ENCODE data around the gene STIM2.
"Not testable (repeated sequence)": the region's sequence is repeated elsewhere in the genome, so short reads cannot be mapped to it uniquely, and the experiment has no call there.

STIM2 gene

DNA sequence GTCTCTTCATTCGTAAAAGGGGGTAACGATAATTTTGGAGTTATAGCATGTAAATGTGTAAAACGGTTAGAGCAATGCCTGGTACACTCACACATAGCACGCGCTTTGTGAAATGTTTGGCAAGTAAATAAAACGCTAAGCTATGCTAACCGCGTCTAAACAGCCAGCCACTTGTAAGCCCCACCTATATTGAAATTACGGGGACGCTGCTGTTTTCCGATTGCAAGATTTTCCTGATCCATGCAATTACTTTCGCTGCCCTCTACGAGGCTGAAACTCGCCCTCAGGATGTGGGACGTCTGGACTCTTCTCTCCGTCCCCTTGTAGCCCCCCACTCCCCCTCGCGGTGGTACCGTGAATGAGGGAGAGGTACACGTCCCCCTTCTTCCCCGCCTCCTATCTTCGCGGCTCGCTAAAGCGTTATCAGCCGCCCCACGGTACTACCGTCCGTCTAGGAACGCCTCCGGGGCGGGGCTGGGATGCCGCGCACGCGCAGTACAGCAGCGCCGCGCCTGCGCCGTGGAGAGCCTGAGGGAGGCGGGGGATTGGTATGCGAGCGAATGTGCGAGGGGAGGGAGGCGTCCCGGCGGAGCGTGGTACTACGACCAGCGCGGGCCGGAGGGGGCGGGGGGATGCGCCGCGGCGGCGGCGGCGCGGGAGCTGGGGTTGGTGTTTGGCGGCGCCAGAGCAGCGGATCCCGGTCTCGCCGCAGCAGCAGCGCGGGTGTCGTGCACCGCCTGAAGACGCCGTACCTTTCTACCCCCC, at the start of gene STIM2:
TSS of gene STIM2 (plus strand) at position 685 of the 765 bp plus-strand sequence.
- peak; percentile 84 for DNase-seq

DNA sequence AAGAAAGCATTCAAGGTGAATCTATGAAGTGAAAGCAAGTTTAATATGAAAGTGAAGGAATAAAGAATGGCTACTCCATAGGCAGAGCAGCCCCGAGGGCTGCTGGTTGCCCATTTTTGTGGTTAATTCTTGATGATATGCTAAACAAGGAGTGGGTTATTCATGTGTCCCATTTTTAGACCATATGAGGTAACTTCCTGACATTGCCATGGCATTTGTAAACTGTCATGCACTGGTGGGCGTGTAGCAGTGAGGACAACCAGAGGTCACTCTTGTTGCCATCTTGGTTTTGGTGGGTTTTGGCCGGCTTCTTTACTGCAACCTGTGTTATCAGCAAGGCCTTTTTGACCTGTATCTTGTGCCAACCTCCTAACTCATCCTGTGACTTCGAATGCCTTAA, 49.1 kb upstream of the STIM2 start:
- DNase-seq: not testable (repeated sequence)

GRCh38 chr4:26812049-26812714, 48.5 kb upstream of the STIM2 start:
- DNase-seq: no peak

GRCh38 chr4:26813698-26814097, 46.9 kb upstream of the STIM2 start:
- no peak for DNase-seq

- DNase-seq: no peak
Observed at GRCh38 chr4:26815199-26815598, 45.4 kb upstream of the STIM2 start.

DNA sequence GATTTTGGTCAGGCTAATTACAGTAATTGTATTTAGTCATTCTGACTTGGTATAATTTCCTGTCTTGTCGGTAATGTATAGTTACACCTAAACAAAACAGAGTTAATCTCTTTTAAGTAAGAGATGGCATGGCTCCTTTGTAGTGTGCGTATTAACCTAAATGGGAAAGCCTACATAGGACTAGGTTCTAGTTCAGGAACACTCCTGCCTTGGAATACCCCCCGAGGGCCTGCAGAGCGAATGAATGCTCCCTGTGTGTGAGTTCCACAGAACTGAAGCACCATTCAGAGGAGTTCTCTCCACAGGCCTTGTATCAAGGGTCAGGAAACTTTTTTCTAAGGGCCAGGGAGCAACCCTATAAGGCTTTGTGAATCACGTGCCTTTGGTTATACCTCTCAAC, 44.9 kb upstream of the STIM2 start:
- DNase-seq: no peak

DNA sequence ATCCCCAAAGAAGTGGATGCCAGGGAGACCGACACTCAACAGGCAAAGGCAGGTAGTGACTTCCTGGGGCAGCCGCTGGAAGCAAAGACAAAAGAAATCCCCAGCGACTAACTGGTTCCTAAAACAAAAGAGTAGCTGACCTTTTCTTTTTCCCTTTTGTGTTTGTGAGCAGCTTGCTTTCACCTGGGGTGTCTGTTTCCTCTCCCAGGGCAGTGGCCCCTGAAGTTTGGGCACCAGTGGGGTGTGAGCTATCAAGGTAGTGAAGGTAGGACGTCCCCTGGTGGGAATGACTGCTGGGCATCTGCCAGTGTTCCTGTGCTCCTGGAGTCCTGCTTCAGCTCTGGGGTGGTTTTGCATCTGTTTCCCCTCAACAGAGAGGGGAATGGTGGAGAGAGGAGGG, 41.6 kb upstream of the STIM2 start:
- DNase-seq: no peak

GRCh38 chr4:26819478-26820095, 41.1 kb upstream of the STIM2 start:
- DNase-seq: no peak

GRCh38 chr4:26820346-26820745, 40.3 kb upstream of the STIM2 start:
- no peak for DNase-seq

DNA sequence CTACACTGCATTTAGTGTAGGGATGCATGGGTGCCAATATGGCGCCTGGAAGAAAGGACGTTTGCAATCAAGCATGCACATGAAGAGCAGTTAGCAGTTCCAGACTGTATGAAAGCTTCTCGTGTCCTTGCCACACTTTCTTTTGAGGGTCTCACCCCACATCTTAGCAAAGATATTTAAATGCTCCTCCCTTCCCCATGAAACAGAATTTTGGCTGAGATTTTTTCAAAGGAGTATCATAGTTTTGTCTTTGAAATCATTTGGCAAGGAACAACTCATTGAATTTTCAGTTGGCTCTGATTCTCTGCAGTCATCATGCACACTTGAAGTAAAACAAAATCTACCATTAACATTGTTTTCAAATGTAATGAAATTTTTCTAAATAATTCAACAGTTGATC, 39.6 kb upstream of the STIM2 start:
- no peak for DNase-seq

- DNase-seq: no peak
Observed at GRCh38 chr4:26821677-26822503, 38.8 kb upstream of the STIM2 start.

DNA sequence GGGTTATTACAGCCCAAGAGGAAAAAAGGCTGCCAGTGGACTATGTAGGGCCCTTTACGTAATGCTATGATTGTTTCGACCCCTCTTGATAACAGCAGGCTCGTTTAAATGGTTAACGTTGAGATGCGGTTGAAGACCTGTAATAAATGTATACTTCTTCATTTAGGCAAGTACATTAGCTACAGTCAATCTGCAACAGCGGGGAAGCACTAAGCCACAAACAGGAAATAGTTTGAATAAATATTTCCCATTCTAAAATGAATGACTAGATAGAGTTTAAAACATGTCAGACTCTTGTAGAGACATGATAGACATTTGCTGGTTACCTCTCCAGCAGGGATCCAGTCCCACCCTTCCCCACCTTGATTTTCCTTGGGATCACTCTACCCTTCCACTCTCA, 38.1 kb upstream of the STIM2 start:
- DNase-seq: peak; percentile 3

DNA sequence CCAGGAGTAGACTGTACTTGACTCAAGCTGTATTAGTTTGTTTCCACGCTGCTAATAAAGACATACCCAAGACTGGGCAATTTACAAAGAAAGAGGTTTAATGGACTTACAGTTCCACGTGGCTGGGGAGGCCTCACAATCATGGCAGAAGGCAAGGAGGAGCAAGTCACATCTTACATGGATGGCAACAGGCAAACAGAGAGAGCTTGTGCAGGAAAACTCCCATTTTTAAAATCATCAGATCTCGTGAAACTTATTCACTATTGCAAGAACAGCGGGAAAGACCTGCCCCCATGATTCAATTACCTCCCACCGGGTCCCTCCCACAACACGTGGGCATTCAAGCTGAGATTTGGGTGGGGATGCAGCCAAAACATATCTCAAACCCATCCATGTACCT, 37.7 kb upstream of the STIM2 start:
- not testable (repeated sequence) for DNase-seq

- DNase-seq: no peak
Observed at GRCh38 chr4:26823583-26823982, 37.1 kb upstream of the STIM2 start.

- DNase-seq: no peak
Observed at GRCh38 chr4:26824667-26825066, 36.0 kb upstream of the STIM2 start.

DNA sequence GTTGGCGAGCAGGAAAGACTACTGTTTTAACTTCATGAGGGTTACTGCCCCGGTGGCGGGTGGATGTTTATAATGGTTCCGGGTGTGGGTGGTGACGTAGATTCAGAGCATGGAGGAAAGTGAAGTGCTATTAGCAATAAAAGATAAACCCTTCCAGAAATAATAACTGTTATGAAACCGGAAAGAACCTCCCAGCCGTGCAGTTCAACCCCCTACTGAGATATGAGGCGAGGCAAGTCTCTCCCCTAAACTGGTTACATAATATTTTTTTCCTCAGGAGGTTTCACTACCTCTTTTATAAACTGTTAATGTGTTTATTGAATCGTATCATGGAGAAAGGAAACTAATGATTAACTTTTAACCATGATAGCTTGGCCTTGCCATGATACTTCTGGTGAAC, 33.9 kb upstream of the STIM2 start:
- no peak for DNase-seq

DNA sequence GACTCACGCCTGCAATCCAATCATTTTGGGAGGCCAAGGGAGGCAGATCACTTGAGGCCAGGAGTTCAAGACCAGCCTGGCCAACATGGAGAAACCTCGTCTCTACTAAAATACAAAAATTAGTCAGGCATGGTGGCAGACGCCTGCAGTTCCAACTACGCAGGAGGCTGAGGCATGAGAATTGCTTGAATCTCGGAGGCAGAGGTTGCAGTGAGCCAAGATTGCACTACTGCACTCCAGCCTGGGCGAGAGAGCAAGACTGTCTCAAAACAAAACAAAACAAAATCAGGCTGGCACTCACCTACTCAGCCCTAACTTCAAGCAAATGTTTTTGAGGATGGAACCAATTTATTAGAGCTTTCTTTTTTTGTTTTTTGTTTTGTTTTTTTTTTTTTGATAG, 33.3 kb upstream of the STIM2 start:
- not testable (repeated sequence) for DNase-seq

GRCh38 chr4:26827798-26828197, 32.8 kb upstream of the STIM2 start:
- no peak for DNase-seq

- DNase-seq: no peak
Observed at GRCh38 chr4:26829018-26829417, 31.6 kb upstream of the STIM2 start.

DNA sequence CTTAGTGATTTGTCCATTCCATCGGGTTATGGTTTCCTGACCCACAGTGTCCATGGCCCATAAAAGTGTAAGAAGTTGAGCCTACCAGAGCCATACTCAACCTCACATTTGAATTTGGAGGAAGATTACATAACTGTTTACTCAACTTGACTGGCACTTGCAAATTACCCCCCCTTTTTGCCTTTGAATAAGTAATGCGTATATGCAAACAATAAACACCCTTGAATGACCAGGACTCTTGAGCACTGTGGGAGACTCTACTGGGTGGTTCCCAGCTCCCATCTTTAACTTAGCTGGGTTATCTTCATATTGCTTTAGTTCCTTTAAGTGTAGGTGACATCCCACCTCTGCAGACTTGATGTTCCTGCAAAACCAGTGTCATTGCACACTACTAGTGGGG, 30.6 kb upstream of the STIM2 start:
- no peak for DNase-seq

DNA sequence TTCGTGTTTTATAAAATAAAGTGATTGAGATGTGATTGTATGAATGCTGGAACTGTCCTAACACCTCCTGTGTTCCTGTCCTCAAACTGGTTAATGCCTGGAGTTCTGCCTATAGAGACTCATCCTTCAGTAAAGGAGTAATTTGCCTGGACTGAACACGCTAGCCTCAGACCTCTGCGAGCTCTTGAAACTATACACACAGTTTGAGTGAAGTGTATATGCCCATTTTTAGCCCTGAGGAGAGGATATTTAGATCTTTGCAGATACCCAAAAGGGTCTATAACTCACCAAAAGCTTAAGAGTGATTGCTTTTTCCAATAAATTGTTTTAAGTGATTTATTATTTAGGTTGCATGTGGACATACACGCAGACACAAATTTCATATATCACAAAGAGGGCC, 29.9 kb upstream of the STIM2 start:
- DNase-seq: no peak

GRCh38 chr4:26836539-26836938, 24.1 kb upstream of the STIM2 start:
- DNase-seq: no peak
